Endothelial cell of umbilical vein (primary cell): ENCODE results near the gene LAMTOR4. TPM values are rescaled to one million over a fixed set of nuclear protein-coding genes. Genes with fewer than 3 reads are reported as not detected.
A peak's percentile ranks its signal among the peaks of the same experiment; 100 is the strongest.

Experiments
- BruUV-seq: library from RNA; stranded (reverse); fragments of 400-500 nt; replicated peaks from 2 replicates; lab custom pipeline; 2021; lab: Mats Ljungman, UMichigan
- CTCF ChIA-PET: fragments of 300-600, 350-600 bp; sonication (Branson Sonifier 250); formaldehyde crosslinking; loops from one replicate; lab custom pipeline; 2021; ENCODE audit warnings: antibody characterized with exemption, inconsistent platforms; lab: Charles Lee
- POLR2A ChIA-PET: fragments of 300-600, 350-600 bp; sonication (Branson Sonifier 250); formaldehyde crosslinking; loops from one replicate; lab custom pipeline; 2021; ENCODE audit warnings: antibody characterized with exemption, inconsistent platforms; lab: Charles Lee
- DNase-seq: peaks from one replicate; pipeline ENCODE4 v3.0.0-alpha.2; 2011; ENCODE audit warnings: low read depth, low spot score
- FAIRE-seq: peaks from 2 replicates; lab custom pipeline; 2011; peaks lifted over from hg19 to GRCh38; lab: Jason Lieb, UNC
- H2AFZ ChIP-seq: 2 replicates; pipeline ENCODE4 v1.6.0; 2012; ENCODE audit warnings: low read depth, low read length, control low read depth, inconsistent platforms
- H3K27ac ChIP-seq: 2 replicates; pipeline ENCODE4 v1.5.1; 2011; ENCODE audit warnings: low read depth, mild to moderate bottlenecking, control low read depth, low read length, moderate library complexity; ENCODE audit not compliant: insufficient read depth
- H3K27me3 ChIP-seq, 2 experiments: 2 replicates each; pipeline versions ENCODE4 v1.6.0 to v1.6.1; 2011; ENCODE audit warnings: low read length in 2 of 2, mixed read lengths in 1 of 2; ENCODE audit not compliant: control insufficient read depth in 2 of 2, insufficient read depth in 2 of 2
- H3K36me3 ChIP-seq, 2 experiments: 2 replicates in 1 of 2; 3 replicates in 1 of 2; pipeline ENCODE4 v1.5.1; 2011; ENCODE audit warnings: low read length in 2 of 2, mild to moderate bottlenecking in 1 of 2, moderate library complexity in 1 of 2; ENCODE audit not compliant: control insufficient read depth in 2 of 2, insufficient read depth in 2 of 2; ENCODE audit errors: extremely low read depth in 1 of 2
- H3K4me1 ChIP-seq: 3 replicates; pipeline ENCODE4 v1.5.1; 2011; ENCODE audit warnings: mild to moderate bottlenecking, low read length; ENCODE audit not compliant: control insufficient read depth, insufficient read depth; ENCODE audit errors: extremely low read depth
- H3K4me2 ChIP-seq: 2 replicates; pipeline ENCODE4 v1.6.1; 2011; ENCODE audit warnings: low read length, control low read depth, mixed read lengths; ENCODE audit not compliant: insufficient read depth
- H3K4me3 ChIP-seq, 3 experiments: fragments of 200-600 bp in 1 of 3; sonication (generic), shearing (Covaris generic) in 1 of 3; replicated peaks in 1 of 3; 2 replicates each; pipeline ENCODE4 v1.5.1; 2011 to 2016; ENCODE audit warnings: control low read depth in 3 of 3, low read length in 3 of 3, mild to moderate bottlenecking in 2 of 3, inconsistent platforms in 1 of 3, low read depth in 1 of 3, moderate library complexity in 1 of 3; ENCODE audit not compliant: insufficient read depth in 1 of 3
- H3K79me2 ChIP-seq: 2 replicates; pipeline ENCODE4 v1.6.0; 2012; ENCODE audit warnings: low read length, inconsistent platforms; ENCODE audit not compliant: control insufficient read depth, insufficient read depth
- H3K9ac ChIP-seq: replicated peaks from 2 replicates; pipeline ENCODE3; 2011; ENCODE audit warnings: low read length, control low read depth; ENCODE audit not compliant: insufficient read depth; ENCODE audit errors: extremely low read depth
- H3K9me1 ChIP-seq: replicated peaks from 3 replicates; pipeline ENCODE4 v1.6.0; 2011; ENCODE audit warnings: mild to moderate bottlenecking, low read length; ENCODE audit not compliant: control insufficient read depth, insufficient read depth; ENCODE audit errors: extremely low read depth
- H3K9me3 ChIP-seq: replicated peaks from 2 replicates; pipeline ENCODE4 v1.5.1; 2012; ENCODE audit warnings: low read length, inconsistent platforms; ENCODE audit not compliant: control insufficient read depth, insufficient read depth
- H4K20me1 ChIP-seq: replicated peaks from 2 replicates; pipeline ENCODE3; 2011; ENCODE audit warnings: mild to moderate bottlenecking, low read length; ENCODE audit not compliant: control insufficient read depth, insufficient read depth; ENCODE audit errors: extremely low read depth
- EZH2 ChIP-seq: IDR thresholded peaks from 2 replicates; pipeline ENCODE4 v1.6.1; 2012; ENCODE audit warnings: borderline replicate concordance, low read depth, mild to moderate bottlenecking, moderate library complexity, low read length, inconsistent platforms; ENCODE audit not compliant: severe bottlenecking
- GATA2 ChIP-seq: IDR thresholded peaks from 2 replicates; pipeline ENCODE4 v1.7.0; 2011; ENCODE audit warnings: low read depth, mild to moderate bottlenecking, moderate library complexity, mixed read lengths, low read length; ENCODE audit not compliant: insufficient read length, insufficient read depth
- JUN ChIP-seq: IDR thresholded peaks from 2 replicates; pipeline ENCODE4 v1.6.1; 2011; ENCODE audit warnings: borderline replicate concordance, low read depth; ENCODE audit not compliant: insufficient read length, insufficient read depth
- POLR2AphosphoS5 ChIP-seq: IDR thresholded peaks from 2 replicates; pipeline ENCODE4 v1.6.1; 2012; ENCODE audit warnings: low read depth, mild to moderate bottlenecking, control low read depth, low read length, moderate library complexity; ENCODE audit not compliant: insufficient read depth
- dilution Hi-C: fragments of 300-500 bp; cut with MboI; formaldehyde crosslinking; loops from one replicate; pipeline ENCODE4 v1.15.0; 2019; ENCODE audit warnings: low sequenced_read_pairs; ENCODE audit not compliant: extremely low pct_ligation_motif_present
- intact Hi-C: fragments of 100-400 bp; cut with micrococcal nuclease; formaldehyde crosslinking; loops from one replicate; pipeline ENCODE4 v1.10.0; 2022
- polyA plus RNA-seq, 4 experiments: library from polyadenylated mRNA; depleted of rRNA in 3 of 4; stranded (reverse) in 3 of 4; unstranded in 1 of 4; fragments of >200 nt; gene quantifications; 2 replicates each; pipeline versions ENCODE4 v1.2.1 to v1.2.3, GENCODE V29; 2011 to 2012; ENCODE audit warnings: missing spikeins in 1 of 4
- total RNA-seq: library from RNA; stranded (reverse); gene quantifications from 2 replicates; pipeline ENCODE4 v1.2.3, GENCODE V29; 2021
- TF ChIP-seq, protein P1 (sequence below), 2 donors: IDR thresholded peaks; 1 replicate in 1 of 2; 2 replicates in 1 of 2; pipeline ENCODE4 v1.5.1; 2011; ENCODE audit warnings: low read length in 2 of 2, mild to moderate bottlenecking in 2 of 2, moderate library complexity in 2 of 2, control low read depth in 1 of 2, inconsistent platforms in 1 of 2, low read depth in 1 of 2; ENCODE audit not compliant: insufficient read depth in 1 of 2; ENCODE audit errors: extremely low read depth in 1 of 2

LAMTOR4 gene
- total and polyA plus RNA-seq, 2 donors (not counting 3 experiments of a cell fraction or from before 2014, with no cell fraction given), result 139 to 520 TPM

DNA sequence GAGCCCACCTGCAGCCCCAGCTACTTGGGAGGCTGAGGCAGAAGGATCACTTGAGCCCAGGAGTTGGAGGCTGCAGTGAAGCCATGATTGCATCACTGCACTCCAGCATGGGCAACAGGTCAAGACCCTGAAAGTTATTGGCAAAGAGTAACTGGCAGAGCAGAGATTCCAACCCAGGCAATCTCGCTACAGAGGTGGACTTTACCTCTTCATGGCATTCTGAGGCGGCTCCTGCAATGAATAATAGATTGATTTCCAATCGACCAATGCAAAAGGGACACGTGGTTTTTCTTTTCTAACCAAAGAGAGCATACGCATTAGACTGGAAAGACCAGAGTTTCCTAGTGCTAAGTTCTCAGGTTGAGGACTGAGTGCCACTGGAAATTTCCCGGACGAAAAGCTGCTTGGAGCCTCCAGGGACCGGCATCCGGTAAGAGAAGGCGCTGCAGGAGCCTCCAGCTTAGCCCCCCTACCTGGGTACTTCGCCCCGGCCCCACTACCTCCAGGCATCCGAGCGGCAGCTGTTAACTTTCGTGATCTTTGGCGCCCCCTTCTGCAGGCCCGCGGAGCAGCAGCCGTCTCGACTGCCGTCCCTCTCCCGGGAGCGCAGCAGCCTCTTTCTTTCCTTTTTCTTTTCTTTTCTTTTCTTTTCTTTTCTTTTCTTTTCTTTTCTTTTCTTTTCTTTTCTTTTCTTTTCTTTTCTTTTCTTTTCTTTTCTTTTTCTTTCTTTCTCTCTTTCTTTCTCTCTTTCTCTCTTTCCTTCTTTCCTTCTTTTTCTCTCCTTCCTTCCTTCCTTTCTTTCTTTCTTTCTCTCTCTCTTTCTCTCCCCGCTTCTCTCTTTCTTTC, 17.9 kb upstream of the LAMTOR4 start:
- Histone ChIP-seq H3K27ac (no peak overlapping the region), H3K4me2 (no peak overlapping the region), H3K79me2 (no peaks in the 10 kb centered on the region), H3K4me1 (peaks cover 11% of the 10 kb centered on the region), H3K4me3 (no peak overlapping the region), H4K20me1 (no peaks in the 10 kb centered on the region), H3K9ac (no peak overlapping the region), H3K9me1 (no peaks in the 10 kb centered on the region), H3K27me3 (no peaks in the 10 kb centered on the region), H3K9me3 (no peaks in the 10 kb centered on the region), H2AFZ (peak overlapping the region; percentile 46), H3K36me3 (no peaks in the 10 kb centered on the region)
- TF ChIP-seq EZH2 (no peak), GATA2 (no peak), POLR2AphosphoS5 (no peak), JUN (no peak)
- TF ChIP-seq, protein P1, sequence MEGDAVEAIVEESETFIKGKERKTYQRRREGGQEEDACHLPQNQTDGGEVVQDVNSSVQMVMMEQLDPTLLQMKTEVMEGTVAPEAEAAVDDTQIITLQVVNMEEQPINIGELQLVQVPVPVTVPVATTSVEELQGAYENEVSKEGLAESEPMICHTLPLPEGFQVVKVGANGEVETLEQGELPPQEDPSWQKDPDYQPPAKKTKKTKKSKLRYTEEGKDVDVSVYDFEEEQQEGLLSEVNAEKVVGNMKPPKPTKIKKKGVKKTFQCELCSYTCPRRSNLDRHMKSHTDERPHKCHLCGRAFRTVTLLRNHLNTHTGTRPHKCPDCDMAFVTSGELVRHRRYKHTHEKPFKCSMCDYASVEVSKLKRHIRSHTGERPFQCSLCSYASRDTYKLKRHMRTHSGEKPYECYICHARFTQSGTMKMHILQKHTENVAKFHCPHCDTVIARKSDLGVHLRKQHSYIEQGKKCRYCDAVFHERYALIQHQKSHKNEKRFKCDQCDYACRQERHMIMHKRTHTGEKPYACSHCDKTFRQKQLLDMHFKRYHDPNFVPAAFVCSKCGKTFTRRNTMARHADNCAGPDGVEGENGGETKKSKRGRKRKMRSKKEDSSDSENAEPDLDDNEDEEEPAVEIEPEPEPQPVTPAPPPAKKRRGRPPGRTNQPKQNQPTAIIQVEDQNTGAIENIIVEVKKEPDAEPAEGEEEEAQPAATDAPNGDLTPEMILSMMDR (IDR thresholded peaks at IDR 0.05; ENCODE audit: extremely low read depth in 1 of 2, insufficient read depth in 1 of 2, low read depth in 1 of 2, low read length in 2 of 2), result peak; percentile 61 to 85
- DNase-seq (peak; percentile 55), FAIRE-seq (peak; percentile 79)
- ChIA-PET POLR2A (no interaction called here), CTCF (interaction anchor here (0.6 to 5.9 kb wide), 29 partner anchors 9 to 277 kb away, joined by 3 to 79 read pairs (median 4); partner anchors contain the start of genes AP4M1, GAL3ST4, LAMTOR4 and MCM7)
- dilution Hi-C loops (no loop called here), intact Hi-C loops (no loop called here)
- BruUV-seq, result no TSS peak
